Testis (tissue), 3 donors: Measurements from ENCODE around the gene CHAC2. TPM values are rescaled to one million over a fixed set of nuclear protein-coding genes. Genes with fewer than 3 reads are reported as not detected.

Source experiments
- DNase-seq: peaks from one replicate; pipeline ENCODE4 v3.0.0-alpha.2; 2019
- H3K27ac ChIP-seq, 2 donors: fragments of 200-600 bp; sonication (generic); one replicate each; pipeline ENCODE4 v1.5.1; 2019
- H3K27me3 ChIP-seq: fragments of 200-600 bp; sonication (generic); one replicate; pipeline ENCODE4 v1.5.1; 2019
- H3K36me3 ChIP-seq: fragments of 200-600 bp; sonication (generic); one replicate; pipeline ENCODE4 v1.5.1; 2017; ENCODE audit warnings: low read depth; ENCODE audit errors: missing control alignments
- H3K4me1 ChIP-seq: fragments of 200-600 bp; sonication (generic); one replicate; pipeline ENCODE4 v1.5.1; 2019
- H3K4me3 ChIP-seq, 2 donors: fragments of 200-600 bp; sonication (generic); one replicate each; pipeline ENCODE4 v1.5.1; 2017 to 2019
- H3K9me3 ChIP-seq: fragments of 200-600 bp; sonication (generic); one replicate; pipeline ENCODE4 v1.5.1; 2017
- POLR2A ChIP-seq: fragments of 450-650 bp; IDR thresholded peaks from one replicate; pipeline ENCODE4 v1.6.1; 2017; ENCODE audit warnings: antibody characterized with exemption, mild to moderate bottlenecking, moderate library complexity
- WGBS, 2 donors: methylation state at CpG; one replicate each; pipeline ENCODE4 v1.1.5; 2018; 5-methylcytosine and 5-hydroxymethylcytosine counted together
- intact Hi-C: fragments of 100-400 bp; cut with DNase I; formaldehyde crosslinking; loops from one replicate; pipeline ENCODE4 v1.15.1; 2023; ENCODE audit warnings: low total_unique reads
- polyA plus RNA-seq: library from polyadenylated mRNA; stranded (reverse); fragments of 350-450 nt; fragmentation: Illumina TruSeq; extraction: RNeasy Lipid Tissue Mini Kit (QIAGEN cat#74804); gene quantifications from one replicate; pipeline ENCODE4 v1.2.3, GENCODE V29; 2014; ENCODE audit warnings: low read depth, low replicate concordance; ENCODE audit not compliant: insufficient read depth
- total RNA-seq, 2 donors: library from RNA; depleted of rRNA; stranded (reverse); fragments of >200 nt; gene quantifications; one replicate each; pipeline ENCODE4 v1.2.3, GENCODE V29; 2016
- TF ChIP-seq, protein P1 (sequence below), 3 experiments: fragments of 450-650 bp in 2 of 3; fragments of 200-600 bp in 1 of 3; sonication (generic) in 1 of 3; IDR thresholded peaks; one replicate each; pipeline ENCODE4 v1.5.1; 2016 to 2019; ENCODE audit warnings: antibody characterized with exemption in 3 of 3, mild to moderate bottlenecking in 2 of 3, moderate library complexity in 1 of 3

CHAC2 gene
- total and polyA plus RNA-seq, 3 donors from 2014 or later: 3.4 to 9.1 (median 3.6) TPM

GRCh38 chr2:53782676-53783075, 15.1 kb downstream of the CHAC2 start:
- H3K9me3 ChIP-seq: no peaks in the 10 kb centered on the region
- TF ChIP-seq, protein P1, sequence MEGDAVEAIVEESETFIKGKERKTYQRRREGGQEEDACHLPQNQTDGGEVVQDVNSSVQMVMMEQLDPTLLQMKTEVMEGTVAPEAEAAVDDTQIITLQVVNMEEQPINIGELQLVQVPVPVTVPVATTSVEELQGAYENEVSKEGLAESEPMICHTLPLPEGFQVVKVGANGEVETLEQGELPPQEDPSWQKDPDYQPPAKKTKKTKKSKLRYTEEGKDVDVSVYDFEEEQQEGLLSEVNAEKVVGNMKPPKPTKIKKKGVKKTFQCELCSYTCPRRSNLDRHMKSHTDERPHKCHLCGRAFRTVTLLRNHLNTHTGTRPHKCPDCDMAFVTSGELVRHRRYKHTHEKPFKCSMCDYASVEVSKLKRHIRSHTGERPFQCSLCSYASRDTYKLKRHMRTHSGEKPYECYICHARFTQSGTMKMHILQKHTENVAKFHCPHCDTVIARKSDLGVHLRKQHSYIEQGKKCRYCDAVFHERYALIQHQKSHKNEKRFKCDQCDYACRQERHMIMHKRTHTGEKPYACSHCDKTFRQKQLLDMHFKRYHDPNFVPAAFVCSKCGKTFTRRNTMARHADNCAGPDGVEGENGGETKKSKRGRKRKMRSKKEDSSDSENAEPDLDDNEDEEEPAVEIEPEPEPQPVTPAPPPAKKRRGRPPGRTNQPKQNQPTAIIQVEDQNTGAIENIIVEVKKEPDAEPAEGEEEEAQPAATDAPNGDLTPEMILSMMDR (IDR thresholded peaks at IDR 0.05): no peak
- no peak for TF ChIP-seq POLR2A
- H3K27me3 ChIP-seq: no peaks in the 10 kb centered on the region
- no peak overlapping the region for H3K27ac ChIP-seq
- DNase-seq: no peak
- H3K36me3 ChIP-seq: no peaks in the 10 kb centered on the region
- intact Hi-C loops: no loop called here
- H3K4me1 ChIP-seq: peaks cover 18% of the 10 kb centered on the region
- no peak overlapping the region for H3K4me3 ChIP-seq
- 82% methylated on average over 8 of the region's 8 CpGs for WGBS, 2 donors

GRCh38 chr2:53784436-53784835, 16.8 kb downstream of the CHAC2 start:
- peaks cover 26% of the 10 kb centered on the region for H3K4me1 ChIP-seq
- intact Hi-C loops: no loop called here
- no peak for DNase-seq

DNA sequence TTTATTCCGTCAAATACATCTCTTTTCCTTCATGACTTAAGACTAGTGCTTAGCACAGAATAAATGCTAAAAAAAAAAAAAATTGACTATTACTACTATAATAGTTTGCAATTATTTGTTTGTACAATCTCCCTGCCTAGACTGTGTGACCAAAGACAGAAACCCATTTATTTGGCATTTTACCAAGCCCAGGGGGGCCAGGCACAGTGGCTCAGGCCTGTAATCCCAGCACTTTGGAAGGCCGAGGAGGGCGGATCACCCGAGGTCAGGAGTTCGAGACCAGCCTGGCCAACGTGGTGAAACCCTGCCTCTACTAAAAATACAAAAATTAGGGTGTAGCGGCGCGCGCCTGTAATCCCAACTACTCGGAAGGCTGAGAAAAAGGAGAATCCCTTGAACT, 17.8 kb downstream of the CHAC2 start:
- no peak for TF ChIP-seq POLR2A
- TF ChIP-seq, protein P1 (IDR thresholded peaks at IDR 0.05): no peak
- Histone ChIP-seq H3K27me3 (no peaks in the 10 kb centered on the region), H3K4me3 (peak overlapping the region; percentile 81 to 94), H3K27ac (peak overlapping the region in 1 of 2 donors; percentile 82), H3K4me1 (peaks cover 26% of the 10 kb centered on the region), H3K9me3 (no peaks in the 10 kb centered on the region), H3K36me3 (no peaks in the 10 kb centered on the region)
- WGBS, 2 donors: 32 to 34% methylated on average over 11 of the region's 11 CpGs
- DNase-seq: no peak
- intact Hi-C loops: no loop called here

More at GRCh38 chr2:53784436-53784835, 16.8 kb downstream of the CHAC2 start:
- Histone ChIP-seq H3K36me3 (no peaks in the 10 kb centered on the region), H3K9me3 (no peaks in the 10 kb centered on the region), H3K27ac (no peak overlapping the region), H3K27me3 (no peaks in the 10 kb centered on the region), H3K4me3 (no peak overlapping the region)
- no peak for TF ChIP-seq POLR2A
- TF ChIP-seq, protein P1 (IDR thresholded peaks at IDR 0.05): no peak

DNA sequence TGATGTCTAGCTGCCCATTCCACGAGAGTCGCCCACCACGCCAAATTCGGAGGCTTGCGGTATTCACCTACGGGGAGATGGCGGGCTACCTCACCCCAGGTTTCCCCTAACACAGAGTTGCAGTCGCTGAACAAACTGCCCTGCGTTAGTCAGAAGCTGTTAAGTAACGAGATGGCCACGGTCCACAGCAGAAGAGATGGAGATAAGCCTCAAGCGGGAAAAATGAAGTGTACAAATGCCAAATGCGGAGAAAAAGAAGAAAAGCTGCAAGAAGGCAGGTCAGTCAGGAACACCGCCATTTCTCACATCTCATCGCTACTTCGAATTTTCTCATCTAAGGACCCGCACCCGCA, 18.7 kb downstream of the CHAC2 start:
- no peaks in the 10 kb centered on the region for H3K9me3 ChIP-seq
- peaks cover 26% of the 10 kb centered on the region for H3K4me1 ChIP-seq
- H3K36me3 ChIP-seq: no peaks in the 10 kb centered on the region
- H3K4me3 ChIP-seq: peak overlapping the region; percentile 81 to 94
- 0 to 1% methylated on average over 18 of the region's 18 CpGs for WGBS, 2 donors
- intact Hi-C loops: no loop called here
- no peaks in the 10 kb centered on the region for H3K27me3 ChIP-seq
- peak overlapping the region; percentile 82 to 86 for H3K27ac ChIP-seq
- DNase-seq: peak; percentile 49
- TF ChIP-seq, protein P1 (IDR thresholded peaks at IDR 0.05): no peak
- no peak for TF ChIP-seq POLR2A
